HL-60 (cell line): ENCODE results near the gene VTI1A.

ENCODE experiments used
- DNase-seq, 2 experiments: peaks; one replicate each; pipeline ENCODE4 v3.0.0-alpha.2; 2010 to 2020; ENCODE audit warnings: low read depth in 1 of 2, low spot score in 1 of 2
- H3K27ac ChIP-seq: fragments of 250-450 bp; sonication (Bioruptor Pico); replicated peaks from 2 replicates; pipeline ENCODE4 v1.5.1; 2020; ENCODE audit warnings: mild to moderate bottlenecking, moderate library complexity
- H3K27me3 ChIP-seq: fragments of 250-450 bp; sonication (Bioruptor Pico); 2 replicates; pipeline ENCODE4 v1.5.1; 2021; ENCODE audit warnings: mild to moderate bottlenecking, moderate library complexity; ENCODE audit not compliant: insufficient read depth, poor library complexity, severe bottlenecking
- H3K4me3 ChIP-seq: replicated peaks from 2 replicates; pipeline ENCODE4 v1.5.1; 2011; ENCODE audit warnings: mild to moderate bottlenecking, control low read depth, low read length; ENCODE audit not compliant: insufficient read depth
- CTCF ChIP-seq: IDR thresholded peaks from one replicate; pipeline ENCODE4 v1.5.1; 2011; ENCODE audit warnings: low read length, control low read depth, inconsistent platforms; ENCODE audit not compliant: insufficient read depth
- GABPA ChIP-seq: IDR thresholded peaks from 2 replicates; pipeline ENCODE4 v1.6.1; 2012; ENCODE audit warnings: low read depth
- POLR2AphosphoS5 ChIP-seq: IDR thresholded peaks from 2 replicates; pipeline ENCODE4 v1.6.1; 2012; ENCODE audit warnings: low read depth
- SPI1 ChIP-seq: IDR thresholded peaks from 2 replicates; pipeline ENCODE4 v1.6.1; 2012; ENCODE audit warnings: low read depth, mild to moderate bottlenecking, borderline replicate concordance
- TF ChIP-seq, protein P1 (sequence below): IDR thresholded peaks from 2 replicates; pipeline ENCODE4 v1.6.1; 2012; ENCODE audit warnings: low read depth; ENCODE audit not compliant: insufficient replicate concordance

Gene VTI1A

GRCh38 chr10:112784022-112784461 is 337.0 kb downstream of the VTI1A start:
- no peak for DNase-seq
- no peak for TF ChIP-seq SPI1
- no peak for TF ChIP-seq GABPA
- TF ChIP-seq, protein P1, sequence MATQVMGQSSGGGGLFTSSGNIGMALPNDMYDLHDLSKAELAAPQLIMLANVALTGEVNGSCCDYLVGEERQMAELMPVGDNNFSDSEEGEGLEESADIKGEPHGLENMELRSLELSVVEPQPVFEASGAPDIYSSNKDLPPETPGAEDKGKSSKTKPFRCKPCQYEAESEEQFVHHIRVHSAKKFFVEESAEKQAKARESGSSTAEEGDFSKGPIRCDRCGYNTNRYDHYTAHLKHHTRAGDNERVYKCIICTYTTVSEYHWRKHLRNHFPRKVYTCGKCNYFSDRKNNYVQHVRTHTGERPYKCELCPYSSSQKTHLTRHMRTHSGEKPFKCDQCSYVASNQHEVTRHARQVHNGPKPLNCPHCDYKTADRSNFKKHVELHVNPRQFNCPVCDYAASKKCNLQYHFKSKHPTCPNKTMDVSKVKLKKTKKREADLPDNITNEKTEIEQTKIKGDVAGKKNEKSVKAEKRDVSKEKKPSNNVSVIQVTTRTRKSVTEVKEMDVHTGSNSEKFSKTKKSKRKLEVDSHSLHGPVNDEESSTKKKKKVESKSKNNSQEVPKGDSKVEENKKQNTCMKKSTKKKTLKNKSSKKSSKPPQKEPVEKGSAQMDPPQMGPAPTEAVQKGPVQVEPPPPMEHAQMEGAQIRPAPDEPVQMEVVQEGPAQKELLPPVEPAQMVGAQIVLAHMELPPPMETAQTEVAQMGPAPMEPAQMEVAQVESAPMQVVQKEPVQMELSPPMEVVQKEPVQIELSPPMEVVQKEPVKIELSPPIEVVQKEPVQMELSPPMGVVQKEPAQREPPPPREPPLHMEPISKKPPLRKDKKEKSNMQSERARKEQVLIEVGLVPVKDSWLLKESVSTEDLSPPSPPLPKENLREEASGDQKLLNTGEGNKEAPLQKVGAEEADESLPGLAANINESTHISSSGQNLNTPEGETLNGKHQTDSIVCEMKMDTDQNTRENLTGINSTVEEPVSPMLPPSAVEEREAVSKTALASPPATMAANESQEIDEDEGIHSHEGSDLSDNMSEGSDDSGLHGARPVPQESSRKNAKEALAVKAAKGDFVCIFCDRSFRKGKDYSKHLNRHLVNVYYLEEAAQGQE, result no peak
- no peak for TF ChIP-seq CTCF
- TF ChIP-seq POLR2AphosphoS5, result no peak
- Histone ChIP-seq H3K4me3 (no peak overlapping the region), H3K27me3 (no peaks in the 10 kb centered on the region), H3K27ac (no peak overlapping the region)

GRCh38 chr10:112785089-112785488 is 338.1 kb downstream of the VTI1A start:
- TF ChIP-seq POLR2AphosphoS5 (no peak), SPI1 (no peak), GABPA (no peak), CTCF (no peak)
- no peak overlapping the region for H3K4me3 ChIP-seq
- DNase-seq, result no peak
- no peak overlapping the region for H3K27ac ChIP-seq
- H3K27me3 ChIP-seq, result no peaks in the 10 kb centered on the region

- Histone ChIP-seq H3K27me3 (no peaks in the 10 kb centered on the region), H3K4me3 (no peak overlapping the region), H3K27ac (no peak overlapping the region)
- no peak for DNase-seq
- TF ChIP-seq, protein P1, result no peak
- no peak for TF ChIP-seq GABPA
- TF ChIP-seq POLR2AphosphoS5, result no peak
- no peak for TF ChIP-seq SPI1
- no peak for TF ChIP-seq CTCF
Measured at GRCh38 chr10:112789248-112789647, 342.2 kb downstream of the VTI1A start.

DNA sequence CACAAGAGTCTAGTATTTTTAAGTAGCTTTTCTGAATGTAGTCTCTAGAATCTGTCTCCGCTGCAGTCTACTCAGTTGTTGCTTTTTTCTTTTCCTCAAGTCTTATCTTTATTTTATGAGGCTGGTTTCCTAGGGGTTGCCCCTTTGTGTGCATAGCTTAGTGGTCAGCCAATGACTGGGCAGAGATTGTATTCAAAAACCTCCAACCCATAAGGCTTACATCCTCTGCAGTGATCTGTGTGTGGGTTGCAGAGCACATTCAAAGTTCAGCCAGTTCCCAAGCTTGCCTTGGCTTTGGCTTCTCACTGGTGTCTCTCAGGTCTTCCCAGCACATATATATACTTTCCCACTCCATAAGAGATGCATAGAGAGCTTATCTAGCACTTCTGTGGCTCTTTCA is 343.0 kb downstream of the VTI1A start:
- no peak for DNase-seq
- H3K27me3 ChIP-seq, result no peaks in the 10 kb centered on the region
- no peak overlapping the region for H3K4me3 ChIP-seq
- no peak overlapping the region for H3K27ac ChIP-seq
- TF ChIP-seq GABPA, result no peak
